ENCODE results near the gene GTF3C2. TPM values are rescaled to one million over a fixed set of nuclear protein-coding genes. Genes with fewer than 3 reads are reported as not detected.
"Not testable (repeated sequence)": the region's sequence is repeated elsewhere in the genome, so short reads cannot be mapped to it uniquely, and the experiment has no call there.

GTF3C2 gene
- total and polyA plus RNA-seq, 2 donors, result 31.1 to 39.9 TPM

- DNase-seq (ENCODE audit: low read depth in 6 of 9, low spot score in 9 of 9), result no peak
- WGBS, result 40% methylated on average over 5 of the region's 5 CpGs
- H3K4me1 ChIP-seq (ENCODE audit: control insufficient read depth in 2 of 2, insufficient read depth in 2 of 2, low read length in 2 of 2), result peaks cover 14% of the 10 kb centered on the region in 2 donors
- H3K36me3 ChIP-seq (ENCODE audit: control insufficient read depth in 2 of 2, insufficient read depth in 2 of 2, low read length in 1 of 2), result peaks cover 23 to 27% of the 10 kb centered on the region in 2 donors
- no peaks in the 10 kb centered on the region for H3K27me3 ChIP-seq (ENCODE audit: control insufficient read depth in 2 of 2, insufficient read depth in 1 of 2, low read length in 1 of 2)
- peak overlapping the region; percentile 58 to 92 for H3K27ac ChIP-seq (ENCODE audit: low read depth in 1 of 2, low read length in 1 of 2)
- peak overlapping the region; percentile 66 to 88 for H3K4me3 ChIP-seq (ENCODE audit: low read length in 2 of 2)
- H3K9me3 ChIP-seq (ENCODE audit: control insufficient read depth in 2 of 2, insufficient read depth in 1 of 2, low read length in 1 of 2), result no peaks in the 10 kb centered on the region
Observed at GRCh38 chr2:27323596-27324285, 32.8 kb downstream of the GTF3C2 start.

- no peaks in the 10 kb centered on the region for H3K9me3 ChIP-seq (ENCODE audit: control insufficient read depth in 2 of 2, insufficient read depth in 1 of 2, low read length in 1 of 2)
- under 1% methylated on average over 39 of the region's 39 CpGs for WGBS
- peaks cover 14% of the 10 kb centered on the region in 2 donors for H3K4me1 ChIP-seq (ENCODE audit: control insufficient read depth in 2 of 2, insufficient read depth in 2 of 2, low read length in 2 of 2)
- H3K27ac ChIP-seq (ENCODE audit: low read depth in 1 of 2, low read length in 1 of 2), result peak within 1 kb of the TSS; percentile 58 to 92
- DNase-seq (ENCODE audit: low read depth in 6 of 9, low spot score in 9 of 9), result peak; percentile 68 to 92 (median 79)
- H3K4me3 ChIP-seq (ENCODE audit: low read length in 2 of 2), result peak within 1 kb of the TSS; percentile 66 to 88
- H3K36me3 ChIP-seq (ENCODE audit: control insufficient read depth in 2 of 2, insufficient read depth in 2 of 2, low read length in 1 of 2), result peaks cover 16 to 20% of the 10 kb centered on the region in 2 donors
- no peaks in the 10 kb centered on the region for H3K27me3 ChIP-seq (ENCODE audit: control insufficient read depth in 2 of 2, insufficient read depth in 1 of 2, low read length in 1 of 2)
Observed at GRCh38 chr2:27322766-27323595, 33.6 kb downstream of the GTF3C2 start, which contains the start of gene MPV17. MPV17 (minus strand) TSS chr2:27323097; CDS start chr2:27322517, 580 bp downstream.

GRCh38 chr2:27322301-27322765 is 34.2 kb downstream of the GTF3C2 start:
- peak in 1 of 9 donors; percentile 13 for DNase-seq (ENCODE audit: low read depth in 6 of 9, low spot score in 9 of 9)
- Histone ChIP-seq H3K36me3 (ENCODE audit: control insufficient read depth in 2 of 2, insufficient read depth in 2 of 2, low read length in 1 of 2) (peaks cover 12 to 16% of the 10 kb centered on the region in 2 donors), H3K9me3 (ENCODE audit: control insufficient read depth in 2 of 2, insufficient read depth in 1 of 2, low read length in 1 of 2) (no peaks in the 10 kb centered on the region), H3K4me1 (ENCODE audit: control insufficient read depth in 2 of 2, insufficient read depth in 2 of 2, low read length in 2 of 2) (peaks cover 14% of the 10 kb centered on the region in 2 donors), H3K27me3 (ENCODE audit: control insufficient read depth in 2 of 2, insufficient read depth in 1 of 2, low read length in 1 of 2) (no peaks in the 10 kb centered on the region), H3K4me3 (ENCODE audit: low read length in 2 of 2) (peak overlapping the region; percentile 66 to 88), H3K27ac (ENCODE audit: low read depth in 1 of 2, low read length in 1 of 2) (peak overlapping the region; percentile 32 to 38)
- WGBS, result 1% methylated on average over 10 of the region's 10 CpGs

GRCh38 chr2:27320958-27321543 is 35.5 kb downstream of the GTF3C2 start:
- no peak for DNase-seq (ENCODE audit: low read depth in 6 of 9, low spot score in 9 of 9)
- 85% methylated on average over 8 of the region's 8 CpGs for WGBS
- H3K27me3 ChIP-seq (ENCODE audit: control insufficient read depth in 2 of 2, insufficient read depth in 1 of 2, low read length in 1 of 2), result no peaks in the 10 kb centered on the region

GRCh38 chr2:27319839-27320238 is 36.7 kb downstream of the GTF3C2 start:
- 99% methylated on average over 15 of the region's 15 CpGs for WGBS
- not testable (repeated sequence) for H3K9me3 ChIP-seq (ENCODE audit: control insufficient read depth in 2 of 2, insufficient read depth in 1 of 2, low read length in 1 of 2); H3K4me3 ChIP-seq (ENCODE audit: low read length in 2 of 2); DNase-seq (ENCODE audit: low read depth in 6 of 9, low spot score in 9 of 9); H3K27ac ChIP-seq (ENCODE audit: low read depth in 1 of 2, low read length in 1 of 2); H3K27me3 ChIP-seq (ENCODE audit: control insufficient read depth in 2 of 2, insufficient read depth in 1 of 2, low read length in 1 of 2); H3K36me3 ChIP-seq (ENCODE audit: control insufficient read depth in 2 of 2, insufficient read depth in 2 of 2, low read length in 1 of 2)
- peaks cover 14% of the 10 kb centered on the region in 2 donors for H3K4me1 ChIP-seq (ENCODE audit: control insufficient read depth in 2 of 2, insufficient read depth in 2 of 2, low read length in 2 of 2)

More at GRCh38 chr2:27320958-27321543, 35.5 kb downstream of the GTF3C2 start:
- peaks cover 14% of the 10 kb centered on the region in 2 donors for H3K4me1 ChIP-seq (ENCODE audit: control insufficient read depth in 2 of 2, insufficient read depth in 2 of 2, low read length in 2 of 2)
- no peak overlapping the region for H3K4me3 ChIP-seq (ENCODE audit: low read length in 2 of 2)
- H3K9me3 ChIP-seq (ENCODE audit: control insufficient read depth in 2 of 2, insufficient read depth in 1 of 2, low read length in 1 of 2), result no peaks in the 10 kb centered on the region
- no peak overlapping the region for H3K27ac ChIP-seq (ENCODE audit: low read depth in 1 of 2, low read length in 1 of 2)
- peaks cover 5 to 8% of the 10 kb centered on the region in 2 donors for H3K36me3 ChIP-seq (ENCODE audit: control insufficient read depth in 2 of 2, insufficient read depth in 2 of 2, low read length in 1 of 2)

- 94% methylated on average over 12 of the region's 12 CpGs for WGBS
- no peak for DNase-seq (ENCODE audit: low read depth in 6 of 9, low spot score in 9 of 9)
- no peaks in the 10 kb centered on the region for H3K9me3 ChIP-seq (ENCODE audit: control insufficient read depth in 2 of 2, insufficient read depth in 1 of 2, low read length in 1 of 2)
Observed at GRCh38 chr2:27316655-27317412, 39.7 kb downstream of the GTF3C2 start.

GRCh38 chr2:27315122-27315521 is 41.4 kb downstream of the GTF3C2 start:
- Histone ChIP-seq H3K27ac (ENCODE audit: low read depth in 1 of 2, low read length in 1 of 2) (no peak overlapping the region), H3K27me3 (ENCODE audit: control insufficient read depth in 2 of 2, insufficient read depth in 1 of 2, low read length in 1 of 2) (no peaks in the 10 kb centered on the region), H3K36me3 (ENCODE audit: control insufficient read depth in 2 of 2, insufficient read depth in 2 of 2, low read length in 1 of 2) (peaks cover 5 to 10% of the 10 kb centered on the region in 2 donors), H3K4me3 (ENCODE audit: low read length in 2 of 2) (no peak overlapping the region), H3K4me1 (ENCODE audit: control insufficient read depth in 2 of 2, insufficient read depth in 2 of 2, low read length in 2 of 2) (no peaks in the 10 kb centered on the region), H3K9me3 (ENCODE audit: control insufficient read depth in 2 of 2, insufficient read depth in 1 of 2, low read length in 1 of 2) (no peaks in the 10 kb centered on the region)
- WGBS, result 94% methylated on average over 8 of the region's 8 CpGs
- no peak for DNase-seq (ENCODE audit: low read depth in 6 of 9, low spot score in 9 of 9)

More at GRCh38 chr2:27316655-27317412, 39.7 kb downstream of the GTF3C2 start:
- Histone ChIP-seq H3K4me3 (ENCODE audit: low read length in 2 of 2) (no peak overlapping the region), H3K36me3 (ENCODE audit: control insufficient read depth in 2 of 2, insufficient read depth in 2 of 2, low read length in 1 of 2) (peaks cover 5 to 8% of the 10 kb centered on the region in 2 donors), H3K27ac (ENCODE audit: low read depth in 1 of 2, low read length in 1 of 2) (no peak overlapping the region), H3K4me1 (ENCODE audit: control insufficient read depth in 2 of 2, insufficient read depth in 2 of 2, low read length in 2 of 2) (no peaks in the 10 kb centered on the region), H3K27me3 (ENCODE audit: control insufficient read depth in 2 of 2, insufficient read depth in 1 of 2, low read length in 1 of 2) (no peaks in the 10 kb centered on the region)

- Histone ChIP-seq H3K36me3 (ENCODE audit: control insufficient read depth in 2 of 2, insufficient read depth in 2 of 2, low read length in 1 of 2) (peaks cover 6 to 10% of the 10 kb centered on the region in 2 donors), H3K4me1 (ENCODE audit: control insufficient read depth in 2 of 2, insufficient read depth in 2 of 2, low read length in 2 of 2) (no peaks in the 10 kb centered on the region), H3K27ac (ENCODE audit: low read depth in 1 of 2, low read length in 1 of 2) (no peak overlapping the region), H3K4me3 (ENCODE audit: low read length in 2 of 2) (no peak overlapping the region), H3K9me3 (ENCODE audit: control insufficient read depth in 2 of 2, insufficient read depth in 1 of 2, low read length in 1 of 2) (no peaks in the 10 kb centered on the region), H3K27me3 (ENCODE audit: control insufficient read depth in 2 of 2, insufficient read depth in 1 of 2, low read length in 1 of 2) (no peaks in the 10 kb centered on the region)
- no peak for DNase-seq (ENCODE audit: low read depth in 6 of 9, low spot score in 9 of 9)
- 97% methylated on average over 9 of the region's 9 CpGs for WGBS
Observed at GRCh38 chr2:27314709-27315108, 41.9 kb downstream of the GTF3C2 start.

Measured in thymus (tissue), 11 donors.